Adrenal gland (tissue), 5 donors: ENCODE measurements around the gene ASB2.

Experiments
- CTCF ChIP-seq, 6 experiments: fragments of 450-650 bp in 4 of 6; fragments of 200-600 bp in 2 of 6; sonication (generic) in 1 of 6; IDR thresholded peaks; 1 replicate in 5 of 6; 2 replicates in 1 of 6; pipeline versions ENCODE4 v1.5.1 to v1.8.0; 2016 to 2021; ENCODE audit warnings: antibody characterized with exemption in 6 of 6, mild to moderate bottlenecking in 2 of 6, moderate library complexity in 1 of 6
- POLR2A ChIP-seq, 2 donors: fragments of 450-650 bp; IDR thresholded peaks; one replicate each; pipeline ENCODE4 v1.6.1; 2017; ENCODE audit warnings: antibody characterized with exemption in 2 of 2, mild to moderate bottlenecking in 2 of 2, moderate library complexity in 1 of 2
- donor health status: DM: no; HTN: no; CAD: no.

GRCh38 chr14:94005324-94006073 lies 29.1 kb upstream of the ASB2 start:
- peak in 1 of 6 experiments; percentile 6 for TF ChIP-seq CTCF (IDR thresholded peaks at IDR 0.05)
- no peak for TF ChIP-seq POLR2A (IDR thresholded peaks at IDR 0.05)
